ENCODE results near the gene PTGES2.

PTGES2 gene

GRCh38 chr9:128127568-128127989 lies at the start of gene PTGES2:
TSS of gene PTGES2 (minus strand) at chr9:128127729. CDS start at chr9:128127717, 12 bp downstream.
- DNase-seq, result peak; percentile 43 to 75 (median 54)

- no peak for DNase-seq
These were observed 48.2 kb upstream of the PTGES2 start for GRCh38 chr9:128175726-128176125.

- DNase-seq, result no peak
These were observed 47.6 kb upstream of the PTGES2 start for GRCh38 chr9:128175102-128175563.

- no peak for DNase-seq
These were observed 46.5 kb upstream of the PTGES2 start for GRCh38 chr9:128174062-128174461.

- no peak for DNase-seq
These were observed 42.4 kb upstream of the PTGES2 start for GRCh38 chr9:128169925-128170324.

GRCh38 chr9:128169492-128169891 lies 42.0 kb upstream of the PTGES2 start:
- no peak for DNase-seq

GRCh38 chr9:128168731-128169308 lies 41.3 kb upstream of the PTGES2 start:
- DNase-seq, result no peak

GRCh38 chr9:128167209-128167608 lies 39.7 kb upstream of the PTGES2 start:
- DNase-seq, result no peak

GRCh38 chr9:128166169-128166568 lies 38.6 kb upstream of the PTGES2 start:
- no peak for DNase-seq

GRCh38 chr9:128164307-128164885 lies 36.9 kb upstream of the PTGES2 start:
- no peak for DNase-seq

GRCh38 chr9:128163523-128164306 lies 36.2 kb upstream of the PTGES2 start:
- DNase-seq, result no peak

GRCh38 chr9:128163027-128163515 lies 35.5 kb upstream of the PTGES2 start:
- no peak for DNase-seq

- no peak for DNase-seq
These were observed 34.9 kb upstream of the PTGES2 start for GRCh38 chr9:128162215-128163026.

- DNase-seq, result no peak
These were observed 33.8 kb upstream of the PTGES2 start for GRCh38 chr9:128161215-128161902.

- peak in 1 of 4 experiments; percentile 38 for DNase-seq
These were observed 33.1 kb upstream of the PTGES2 start for GRCh38 chr9:128160603-128160987.

GRCh38 chr9:128159784-128160602 lies 32.5 kb upstream of the PTGES2 start, which contains the start of gene BBLN:
TSS of gene BBLN (plus strand) at chr9:128160265. CDS start at chr9:128160408, 143 bp downstream.
- DNase-seq, result peak; percentile 86 to 95 (median 90)

- DNase-seq, result peak in 2 of 4 experiments; percentile 26 to 32
These were observed 31.9 kb upstream of the PTGES2 start for GRCh38 chr9:128159522-128159783.

GRCh38 chr9:128155736-128156500 lies 28.4 kb upstream of the PTGES2 start:
- no peak for DNase-seq

GRCh38 chr9:128153947-128154695 lies 26.6 kb upstream of the PTGES2 start:
- DNase-seq, result no peak

Measured in activated naive CD4-positive, alpha-beta T cell (primary cell).